ENCODE measurements around the gene CCSER2.
A peak's percentile ranks its signal among the peaks of the same experiment; 100 is the strongest.
"Not testable (repeated sequence)": the region's sequence is repeated elsewhere in the genome, so short reads cannot be mapped to it uniquely, and the experiment has no call there.

Gene CCSER2

DNA sequence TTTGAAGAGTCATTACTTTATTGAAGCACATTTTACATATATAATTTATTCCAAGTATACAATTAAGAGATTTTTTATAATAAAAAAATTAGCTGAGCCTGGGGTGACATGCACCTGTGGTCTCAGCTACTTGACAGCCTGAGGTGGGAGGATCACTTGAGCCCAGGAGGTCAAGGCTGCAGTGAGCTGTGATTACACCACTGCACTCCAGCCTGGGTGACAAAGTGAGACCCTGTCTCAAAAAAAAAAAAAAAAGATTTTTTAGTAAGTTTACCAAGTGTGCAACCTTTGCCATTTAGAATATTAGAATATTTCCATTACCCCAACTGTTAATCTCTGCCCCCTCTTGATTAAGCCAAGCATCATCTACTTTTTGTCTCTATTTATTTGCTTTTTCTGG lies 196.0 kb downstream of the CCSER2 start:
- DNase-seq, result no peak

GRCh38 chr10:84525120-84525806 lies 196.9 kb downstream of the CCSER2 start:
- DNase-seq, result no peak

DNA sequence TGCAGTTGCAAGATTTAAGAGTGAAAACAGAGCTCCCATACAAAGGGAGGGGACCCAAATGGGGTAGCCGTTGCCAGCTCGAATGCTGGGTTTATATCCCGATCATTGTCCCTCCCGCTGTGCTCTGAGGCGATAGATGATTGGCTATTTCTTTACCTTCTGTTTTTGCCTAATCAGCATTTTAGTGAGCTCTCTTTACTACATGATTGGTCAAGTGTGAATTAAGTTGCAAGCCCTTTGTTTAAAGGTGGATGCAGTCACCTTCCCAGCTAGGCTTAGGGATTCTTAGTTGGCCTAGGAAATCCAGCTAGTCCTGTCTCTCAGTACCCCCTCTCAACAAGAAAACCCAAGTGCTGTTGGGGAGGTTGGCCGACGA lies 197.4 kb downstream of the CCSER2 start:
- not testable (repeated sequence) for DNase-seq

DNA sequence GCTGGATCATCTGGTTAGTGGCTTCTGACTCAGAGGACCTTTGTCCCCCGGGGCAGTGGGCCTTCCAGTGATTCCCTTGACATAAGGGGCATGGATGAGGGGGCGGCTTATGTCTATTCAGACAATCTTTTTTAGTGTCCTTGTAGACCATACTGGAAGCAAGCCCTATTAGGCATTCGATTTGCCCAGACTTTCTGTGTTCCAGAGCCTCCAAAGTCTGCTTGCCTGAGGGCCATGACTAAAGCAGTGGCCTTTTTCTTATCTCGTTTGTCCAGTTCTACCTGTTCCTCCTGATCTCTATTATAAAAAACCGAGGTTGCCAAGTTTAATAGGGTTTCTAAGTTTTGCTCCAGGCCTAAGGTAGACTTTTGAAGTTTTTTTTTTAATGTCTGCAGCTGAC lies 199.0 kb downstream of the CCSER2 start:
- DNase-seq, result not testable (repeated sequence)

- not testable (repeated sequence) for DNase-seq
These were observed 200.1 kb downstream of the CCSER2 start for GRCh38 chr10:84528526-84528925.

- DNase-seq, result no peak
These were observed 202.4 kb downstream of the CCSER2 start for GRCh38 chr10:84530724-84531325.

DNA sequence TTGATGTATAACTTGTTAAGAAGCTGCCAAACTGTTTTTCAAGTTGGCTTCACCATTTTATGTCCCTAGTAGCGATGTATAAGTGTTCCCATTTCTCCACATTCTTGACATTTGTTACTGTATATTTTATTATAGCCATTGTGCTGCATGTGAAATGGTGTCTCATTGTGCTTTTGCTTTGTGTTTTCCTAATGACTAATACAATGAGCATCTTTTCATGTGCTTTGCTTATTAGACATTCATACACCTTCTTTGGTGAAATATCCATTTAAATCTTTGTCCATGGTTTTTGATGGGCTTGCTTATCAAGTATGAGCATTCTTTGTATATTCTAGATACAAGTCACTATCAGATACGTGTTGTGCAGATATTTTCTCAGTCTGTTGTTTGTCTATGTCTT lies 203.0 kb downstream of the CCSER2 start:
- no peak for DNase-seq

DNA sequence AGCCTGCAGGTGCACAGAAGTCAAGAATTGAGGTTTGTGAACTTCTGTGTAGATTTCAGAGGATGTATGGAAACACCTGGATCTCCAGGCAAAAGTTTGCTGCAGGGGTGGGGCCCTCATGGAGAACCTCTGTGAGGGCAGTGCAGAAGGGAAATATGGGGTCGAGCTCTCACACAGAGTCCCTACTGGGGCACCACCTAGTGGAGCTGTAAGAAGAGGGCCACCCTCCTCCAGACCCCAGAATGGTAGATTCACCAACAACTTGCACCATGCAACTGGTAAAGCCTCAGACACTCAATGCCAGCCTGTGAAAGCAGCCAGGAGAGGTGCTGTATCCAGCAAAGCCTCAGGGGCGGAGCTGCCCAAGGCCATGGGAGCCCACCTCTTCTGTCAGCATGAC lies 205.8 kb downstream of the CCSER2 start:
- DNase-seq, result no peak

- peak; percentile 21 to 33 for DNase-seq
These were observed 209.1 kb downstream of the CCSER2 start for GRCh38 chr10:84537447-84537931.

- DNase-seq, result no peak
These were observed 209.6 kb downstream of the CCSER2 start for GRCh38 chr10:84538036-84538435.

DNA sequence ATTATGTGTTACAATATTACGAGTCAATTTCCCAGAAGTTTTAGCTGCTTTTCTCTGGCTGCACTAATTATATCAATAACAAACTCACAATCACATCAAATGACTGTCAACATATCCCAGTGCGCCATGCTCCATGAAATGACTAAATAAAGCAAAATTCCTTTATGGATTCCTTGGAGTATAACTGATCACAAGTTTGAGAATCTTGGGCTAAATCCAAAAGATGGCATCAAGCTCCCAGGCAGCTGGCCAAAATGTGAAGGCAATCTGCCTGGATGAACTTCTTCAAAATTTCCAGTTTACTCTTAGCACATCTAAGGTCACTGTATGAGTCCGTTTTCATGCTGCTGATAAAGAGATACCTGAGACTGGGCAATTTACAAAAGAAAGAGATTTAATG lies 210.8 kb downstream of the CCSER2 start:
- DNase-seq, result no peak

- DNase-seq, result no peak
These were observed 211.7 kb downstream of the CCSER2 start for GRCh38 chr10:84540022-84540616.

DNA sequence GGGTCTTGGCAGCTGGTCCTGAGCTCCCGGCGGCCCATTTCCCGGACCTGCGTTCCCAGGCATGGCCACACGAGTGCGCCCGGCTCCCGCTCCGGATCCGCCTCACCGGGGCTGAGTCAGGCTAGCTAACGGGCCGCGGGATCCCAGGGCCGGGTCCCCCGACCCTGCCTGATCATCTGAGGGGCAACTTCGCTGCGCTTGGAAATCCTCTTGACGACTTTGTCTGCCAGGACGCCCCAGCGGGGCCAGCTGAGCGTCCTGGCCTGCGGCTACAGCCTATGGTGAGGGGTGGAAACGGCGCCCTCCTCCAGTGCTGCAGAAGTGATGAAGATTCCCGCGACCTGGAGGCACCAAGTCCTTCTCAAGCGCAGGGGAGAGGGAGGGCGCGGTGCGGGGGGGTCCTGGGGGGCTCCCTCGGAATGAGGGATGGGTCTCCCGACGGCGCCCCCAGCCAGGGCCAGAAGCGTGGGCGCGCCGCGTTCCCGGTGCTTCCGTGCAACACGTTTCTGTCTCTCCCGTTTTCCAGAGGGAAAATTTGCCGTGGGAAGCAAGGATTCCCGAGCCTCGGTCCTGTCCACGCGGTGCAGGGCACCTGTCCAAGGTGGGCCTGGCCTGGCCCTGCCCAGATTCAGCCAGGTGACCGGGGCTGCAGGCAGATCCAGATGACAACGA lies 212.4 kb downstream of the CCSER2 start:
- peak; percentile 76 to 83 for DNase-seq

GRCh38 chr10:84541289-84541637 lies 212.9 kb downstream of the CCSER2 start:
- no peak for DNase-seq

GRCh38 chr10:84542522-84543490 lies 214.4 kb downstream of the CCSER2 start:
- DNase-seq, result no peak

- no peak for DNase-seq
These were observed 215.6 kb downstream of the CCSER2 start for GRCh38 chr10:84543948-84544347.

GRCh38 chr10:84545651-84546050 lies 217.3 kb downstream of the CCSER2 start:
- DNase-seq, result no peak

DNA sequence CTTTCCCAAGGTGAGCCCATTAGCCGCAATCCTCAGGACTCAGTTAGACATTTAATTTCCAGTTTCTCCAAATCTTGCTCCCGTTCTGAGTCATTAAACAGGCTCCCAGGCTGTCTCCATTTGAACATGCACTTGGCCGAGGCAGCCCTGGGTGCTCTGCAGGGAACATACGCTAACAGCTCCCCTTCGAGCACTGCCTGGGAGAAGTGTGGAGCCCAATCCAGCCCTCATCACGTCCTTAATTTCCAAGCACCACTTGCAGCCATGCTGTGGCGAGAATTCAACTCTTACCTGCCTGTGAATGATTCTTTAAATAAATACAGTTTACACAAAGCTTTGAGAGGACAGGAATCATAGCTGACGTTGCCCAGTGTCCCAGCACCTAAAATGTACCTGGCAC lies 218.2 kb downstream of the CCSER2 start:
- no peak for DNase-seq

GRCh38 chr10:84547616-84548015 lies 219.2 kb downstream of the CCSER2 start:
- no peak for DNase-seq

DNA sequence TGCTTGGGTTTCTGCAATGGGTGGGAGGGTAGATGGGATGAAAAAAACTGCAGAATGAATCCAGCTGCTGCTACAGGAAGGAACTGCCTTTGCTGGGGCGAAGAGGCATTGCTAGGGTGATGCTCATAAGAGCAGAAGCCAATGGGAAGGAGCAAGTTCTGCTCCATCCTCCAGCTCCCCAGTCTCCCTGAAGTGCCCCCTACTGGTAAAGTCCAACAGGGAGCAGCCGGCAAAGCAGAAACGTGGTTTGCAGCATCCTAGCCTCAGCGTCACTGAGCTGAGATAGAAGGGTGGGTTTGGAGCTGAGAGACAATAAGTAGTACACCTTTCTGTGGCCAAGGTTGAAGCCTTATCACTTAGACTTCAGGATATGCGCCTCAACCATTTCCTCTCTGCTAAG lies 220.5 kb downstream of the CCSER2 start:
- no peak for DNase-seq

DNA sequence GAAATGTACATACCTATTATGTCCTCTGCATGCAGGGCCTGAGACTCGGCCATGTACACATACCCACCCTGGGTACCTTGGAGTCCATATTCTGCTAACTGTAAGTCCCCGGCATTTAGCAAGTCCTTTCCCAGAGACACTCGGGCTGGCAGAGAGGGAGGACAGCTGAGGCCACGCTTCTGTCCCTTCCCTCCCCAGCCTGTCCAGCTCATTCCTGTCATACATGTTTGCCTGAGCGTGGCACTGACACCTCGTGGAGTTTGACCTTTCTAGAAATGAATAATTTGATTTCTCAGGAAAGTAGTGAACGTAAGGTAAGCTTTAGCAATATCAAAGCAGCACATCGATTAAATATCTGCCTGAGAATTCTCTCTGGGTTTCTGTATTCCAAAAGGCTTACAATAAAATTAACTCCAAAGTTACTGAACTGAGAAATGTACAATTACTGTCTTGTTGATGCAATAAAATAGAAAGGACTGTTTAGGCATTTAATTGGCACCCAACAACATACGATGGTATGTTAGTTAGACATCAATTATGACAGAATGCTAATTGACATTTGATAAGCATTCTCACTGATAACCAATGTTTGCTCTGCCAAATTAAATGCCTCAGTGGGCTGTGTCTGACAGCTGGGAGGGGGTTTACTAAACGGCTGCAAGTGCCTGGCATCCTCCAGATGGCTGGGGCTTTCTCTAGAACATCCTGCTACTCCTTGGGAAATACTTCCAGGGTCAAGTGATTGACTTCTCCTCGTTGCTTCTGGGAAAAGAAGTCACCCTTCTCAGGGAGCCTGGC lies 221.2 kb downstream of the CCSER2 start:
- DNase-seq, result no peak
